Spleen (tissue), 11 donors: ENCODE measurements around the gene DNAH14. TPM values are rescaled to one million over a fixed set of nuclear protein-coding genes. Genes with fewer than 3 reads are reported as not detected.
"Not testable (repeated sequence)": the region's sequence is repeated elsewhere in the genome, so short reads cannot be mapped to it uniquely, and the experiment has no call there.

Experiments
- DNase-seq: peaks from one replicate; pipeline ENCODE4 v3.0.0-alpha.2; 2020
- H3K27ac ChIP-seq, 8 donors: fragments of 200-600 bp; sonication (generic) in 7 of 8; 1 replicate in 4 of 8; 2 replicates in 4 of 8; pipeline versions ENCODE4 v1.5.0 to v1.8.0; 2016 to 2021; ENCODE audit warnings: inconsistent platforms in 4 of 8, mild to moderate bottlenecking in 4 of 8, moderate library complexity in 1 of 8
- H3K27me3 ChIP-seq, 7 donors: fragments of 200-600 bp; sonication (generic) in 6 of 7; replicated peaks in 1 of 7; 1 replicate in 4 of 7; 2 replicates in 3 of 7; pipeline versions ENCODE4 v1.5.0 to v1.8.0; 2016 to 2021; ENCODE audit warnings: inconsistent platforms in 3 of 7, mild to moderate bottlenecking in 1 of 7
- H3K36me3 ChIP-seq, 6 donors: fragments of 200-600 bp; sonication (generic) in 5 of 6; 1 replicate in 4 of 6; 2 replicates in 2 of 6; pipeline versions ENCODE4 v1.5.0 to v1.8.0; 2016 to 2021; ENCODE audit warnings: inconsistent platforms in 2 of 6
- H3K4me1 ChIP-seq, 6 donors: fragments of 200-600 bp; sonication (generic) in 5 of 6; 1 replicate in 3 of 6; 2 replicates in 3 of 6; pipeline versions ENCODE4 v1.5.0 to v1.8.0; 2016 to 2021; ENCODE audit warnings: inconsistent platforms in 3 of 6
- H3K4me3 ChIP-seq, 8 donors: fragments of 200-600 bp; sonication (generic) in 7 of 8; 1 replicate in 4 of 8; 2 replicates in 4 of 8; pipeline versions ENCODE4 v1.5.0 to v1.8.0; 2016 to 2021; ENCODE audit warnings: inconsistent platforms in 4 of 8, mild to moderate bottlenecking in 4 of 8, moderate library complexity in 2 of 8
- H3K9me3 ChIP-seq, 8 donors: fragments of 200-600 bp; sonication (generic) in 7 of 8; 1 replicate in 4 of 8; 2 replicates in 4 of 8; pipeline versions ENCODE4 v1.5.0 to v1.8.0; 2016 to 2021; ENCODE audit warnings: inconsistent platforms in 4 of 8
- POLR2A ChIP-seq, 3 donors: fragments of 450-650 bp; IDR thresholded peaks; one replicate each; pipeline ENCODE4 v1.5.1; 2017; ENCODE audit warnings: antibody characterized with exemption in 3 of 3, mild to moderate bottlenecking in 1 of 3
- POLR2AphosphoS5 ChIP-seq, 3 donors: sonication (generic); formaldehyde crosslinking; IDR thresholded peaks; one replicate each; pipeline ENCODE4 v1.5.1; 2017; ENCODE audit warnings: antibody characterized with exemption in 3 of 3
- WGBS, 5 donors: extraction: QIAGEN DNeasy Blood & Tissue Kit in 3 of 5; methylation state at CpG; one replicate each; pipeline versions ENCODE4 v1.1.5 to v1.1.7; 2013 to 2018; 5-methylcytosine and 5-hydroxymethylcytosine counted together
- intact Hi-C: fragments of 100-400 bp; cut with DNase I; formaldehyde crosslinking; loops from one replicate; pipeline ENCODE4 v1.15.0; 2023; ENCODE audit warnings: low total_unique reads
- polyA plus RNA-seq, 3 donors: library from polyadenylated mRNA; stranded (reverse); fragments of 200-250 nt; gene quantifications; one replicate each; pipeline ENCODE4 v1.2.1, GENCODE V29; 2013
- total RNA-seq, 7 donors: library from RNA; depleted of rRNA in 3 of 7; stranded (reverse); fragments of >200 nt in 3 of 7; fragmentation: NEBNext Ultra II Directional in 4 of 7; extraction: Animal tissue kit (Norgen Biotek cat#: 25700) in 4 of 7; gene quantifications; one replicate each; pipeline versions ENCODE4 v1.1.0 to v1.2.1, GENCODE V29; 2016 to 2021
- TF ChIP-seq, protein P1 (sequence below), 11 experiments: fragments of 200-600 bp in 7 of 11; fragments of 450-650 bp in 4 of 11; sonication (generic) in 4 of 11; IDR thresholded peaks in 8 of 11; conservative IDR thresholded peaks in 3 of 11; 1 replicate in 7 of 11; 2 replicates in 4 of 11; pipeline versions ENCODE4 v1.4.0 to v1.8.0; 2016 to 2021; ENCODE audit warnings: antibody characterized with exemption in 11 of 11, inconsistent platforms in 4 of 11, mild to moderate bottlenecking in 1 of 11
- donor health status: healthy with polysubstance abuse.
- donor health status: DM: no; HTN: no; CAD: no; lungs with moderate emphysema.
- donor health status: DM: no; HTN: no; CAD: no.
- donor health status: Bipolar disorder and iron deficiency.
- donor health status: healthy.
- donor health status: DM: no; HTN: no; CAD: no.
- donor health status: DM: yes; HTN: yes; CAD: no.

DNAH14 gene
- total and polyA plus RNA-seq, 10 donors: 0.70 to 6.4 (median 4.8) TPM

DNA sequence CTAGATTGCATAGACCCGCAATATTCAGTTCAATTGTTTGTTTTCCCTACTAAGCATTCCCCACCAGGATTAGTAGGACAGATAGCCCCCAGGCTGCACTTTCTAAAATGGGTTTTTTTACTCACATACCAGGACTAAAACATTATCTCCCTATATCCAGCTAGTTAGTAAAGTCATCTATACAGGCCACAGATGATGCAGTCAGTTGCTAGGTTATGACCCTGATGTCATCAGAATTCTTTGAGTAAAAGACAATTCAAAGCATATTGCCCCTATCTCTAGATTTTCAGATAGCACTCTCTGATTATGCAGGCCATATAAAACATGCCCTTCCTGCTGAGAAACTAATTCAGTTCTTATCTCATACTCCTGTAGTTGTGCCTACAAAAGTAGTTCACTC is 294.8 kb downstream of the DNAH14 start:
- H3K27ac ChIP-seq: no peak overlapping the region
- no peaks in the 10 kb centered on the region for H3K4me1 ChIP-seq
- intact Hi-C loops: no loop called here
- WGBS, 5 donors: 55 to 100% (median 92%) methylated on average over 1 of the region's 1 CpG
- no peak overlapping the region for H3K4me3 ChIP-seq
- H3K36me3 ChIP-seq: no peaks in the 10 kb centered on the region
- DNase-seq: no peak
- H3K27me3 ChIP-seq: no peaks in the 10 kb centered on the region
- H3K9me3 ChIP-seq: peaks cover 0 to 6% (median 0%) of the 10 kb centered on the region in 8 donors
- no peak for TF ChIP-seq POLR2AphosphoS5 (IDR thresholded peaks at IDR 0.05)

DNA sequence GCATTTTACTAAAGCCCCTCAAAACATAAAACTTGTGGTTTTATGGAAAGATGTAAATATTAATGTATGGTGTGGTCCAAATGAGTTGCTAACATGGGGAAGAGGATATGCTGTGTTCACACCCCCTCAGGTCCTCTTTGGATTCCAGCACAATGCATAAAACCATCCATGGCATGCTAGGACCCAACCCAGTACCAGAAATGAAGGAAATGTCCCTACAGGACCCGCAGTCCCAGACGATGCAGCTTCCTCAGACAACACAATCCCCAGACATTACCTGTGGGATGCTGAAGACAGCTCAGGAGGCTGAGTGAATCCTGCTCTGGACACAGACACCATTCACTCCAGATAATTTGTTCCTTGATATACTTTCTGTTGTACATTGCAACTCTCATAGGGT is 296.2 kb downstream of the DNAH14 start:
- 82 to 98% (median 92%) methylated on average over 2 of the region's 2 CpGs for WGBS, 5 donors
- TF ChIP-seq, protein P1, sequence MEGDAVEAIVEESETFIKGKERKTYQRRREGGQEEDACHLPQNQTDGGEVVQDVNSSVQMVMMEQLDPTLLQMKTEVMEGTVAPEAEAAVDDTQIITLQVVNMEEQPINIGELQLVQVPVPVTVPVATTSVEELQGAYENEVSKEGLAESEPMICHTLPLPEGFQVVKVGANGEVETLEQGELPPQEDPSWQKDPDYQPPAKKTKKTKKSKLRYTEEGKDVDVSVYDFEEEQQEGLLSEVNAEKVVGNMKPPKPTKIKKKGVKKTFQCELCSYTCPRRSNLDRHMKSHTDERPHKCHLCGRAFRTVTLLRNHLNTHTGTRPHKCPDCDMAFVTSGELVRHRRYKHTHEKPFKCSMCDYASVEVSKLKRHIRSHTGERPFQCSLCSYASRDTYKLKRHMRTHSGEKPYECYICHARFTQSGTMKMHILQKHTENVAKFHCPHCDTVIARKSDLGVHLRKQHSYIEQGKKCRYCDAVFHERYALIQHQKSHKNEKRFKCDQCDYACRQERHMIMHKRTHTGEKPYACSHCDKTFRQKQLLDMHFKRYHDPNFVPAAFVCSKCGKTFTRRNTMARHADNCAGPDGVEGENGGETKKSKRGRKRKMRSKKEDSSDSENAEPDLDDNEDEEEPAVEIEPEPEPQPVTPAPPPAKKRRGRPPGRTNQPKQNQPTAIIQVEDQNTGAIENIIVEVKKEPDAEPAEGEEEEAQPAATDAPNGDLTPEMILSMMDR (IDR thresholded peaks at IDR 0.05 in 8 of 11, conservative IDR thresholded peaks at IDR 0.05 in 3 of 11): no peak
- TF ChIP-seq POLR2AphosphoS5 (IDR thresholded peaks at IDR 0.05) (no peak), POLR2A (IDR thresholded peaks at IDR 0.05) (no peak)
- intact Hi-C loops: no loop called here
- H3K4me1 ChIP-seq: no peaks in the 10 kb centered on the region
- H3K9me3 ChIP-seq: peaks cover 0 to 4% (median 0%) of the 10 kb centered on the region in 8 donors
- no peak for DNase-seq
- H3K4me3 ChIP-seq: no peak overlapping the region
- no peaks in the 10 kb centered on the region for H3K27me3 ChIP-seq
- H3K27ac ChIP-seq: no peak overlapping the region
- no peaks in the 10 kb centered on the region for H3K36me3 ChIP-seq

DNA sequence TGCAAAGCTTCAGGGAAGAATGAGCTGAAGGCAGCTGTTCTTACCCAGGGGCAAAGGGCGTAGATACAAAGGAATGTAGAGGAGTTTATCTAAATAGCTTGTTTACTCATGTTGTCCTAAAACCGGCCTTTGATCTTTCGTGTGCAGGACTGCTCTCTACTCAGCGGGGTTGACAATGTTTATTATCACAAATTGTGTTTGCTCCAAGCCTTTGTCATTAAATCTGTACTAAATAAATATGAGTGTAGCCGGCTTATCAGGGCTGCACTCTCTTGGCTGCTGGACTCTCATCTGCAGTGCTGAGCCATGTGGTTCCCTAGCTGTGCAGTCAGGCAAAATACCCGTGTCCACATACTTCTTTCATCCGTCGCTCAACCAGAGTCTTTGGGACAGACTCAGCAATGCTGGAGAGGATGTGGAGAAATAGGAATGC is 299.4 kb downstream of the DNAH14 start:
- peaks cover 0 to 15% (median 1%) of the 10 kb centered on the region in 8 donors for H3K9me3 ChIP-seq
- TF ChIP-seq, protein P1 (IDR thresholded peaks at IDR 0.05 in 8 of 11, conservative IDR thresholded peaks at IDR 0.05 in 3 of 11): no peak
- TF ChIP-seq POLR2A (IDR thresholded peaks at IDR 0.05) (no peak), POLR2AphosphoS5 (IDR thresholded peaks at IDR 0.05) (no peak)
- intact Hi-C loops: no loop called here
- DNase-seq: no peak
- no peaks in the 10 kb centered on the region for H3K27me3 ChIP-seq
- H3K4me3 ChIP-seq: no peak overlapping the region
- H3K36me3 ChIP-seq: no peaks in the 10 kb centered on the region
- WGBS, 5 donors: 84 to 93% (median 88%) methylated on average over 8 of the region's 8 CpGs
- no peaks in the 10 kb centered on the region for H3K4me1 ChIP-seq
- H3K27ac ChIP-seq: no peak overlapping the region

DNA sequence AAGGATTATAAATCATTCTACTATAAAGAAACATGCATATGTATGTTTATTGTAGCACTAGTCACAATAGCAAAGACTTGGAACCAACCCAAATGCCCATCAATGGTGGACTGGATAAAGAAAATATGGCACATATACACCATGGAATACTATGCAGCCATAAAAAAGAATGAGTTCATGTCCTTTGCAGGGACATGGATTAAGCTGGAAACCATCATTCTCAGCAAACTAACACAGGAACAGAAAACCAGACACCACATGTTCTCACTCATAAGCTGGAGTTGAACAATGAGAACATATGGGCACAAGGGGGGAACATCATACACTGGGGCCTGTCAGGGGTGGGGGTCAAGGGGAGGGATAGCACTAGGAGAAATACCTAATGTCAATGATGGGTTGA is 300.0 kb downstream of the DNAH14 start:
- H3K9me3 ChIP-seq: peaks cover 0 to 19% (median 3%) of the 10 kb centered on the region in 8 donors
- not testable (repeated sequence) for H3K27ac ChIP-seq

DNA sequence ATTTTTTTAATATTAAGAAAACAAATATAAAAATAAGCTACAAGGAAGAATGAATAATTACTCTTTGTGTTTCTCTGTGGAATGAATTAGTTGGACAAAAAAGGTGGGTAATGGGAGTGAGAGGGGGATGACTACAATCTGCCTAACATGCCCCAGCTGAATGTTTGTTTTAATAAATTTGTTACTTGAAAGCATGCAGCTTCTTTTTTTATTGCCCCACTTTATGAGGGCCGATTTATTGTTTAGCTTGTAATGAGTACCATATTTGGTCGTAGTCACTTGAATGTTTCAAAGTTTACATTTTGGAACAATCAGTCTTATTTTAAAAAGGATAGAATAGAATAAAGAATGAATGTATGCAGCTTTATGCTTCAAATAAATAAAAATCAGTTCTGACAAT is 301.0 kb downstream of the DNAH14 start:
- Histone ChIP-seq H3K27me3 (no peaks in the 10 kb centered on the region), H3K27ac (no peak overlapping the region), H3K4me3 (no peak overlapping the region), H3K36me3 (no peaks in the 10 kb centered on the region), H3K4me1 (no peaks in the 10 kb centered on the region), H3K9me3 (peaks cover 0 to 19% (median 4%) of the 10 kb centered on the region in 8 donors)
- 54 to 88% (median 85%) methylated on average over 2 of the region's 2 CpGs for WGBS, 5 donors
- TF ChIP-seq, protein P1 (IDR thresholded peaks at IDR 0.05 in 8 of 11, conservative IDR thresholded peaks at IDR 0.05 in 3 of 11): no peak
- no peak for TF ChIP-seq POLR2A (IDR thresholded peaks at IDR 0.05)
- TF ChIP-seq POLR2AphosphoS5 (IDR thresholded peaks at IDR 0.05): no peak
- intact Hi-C loops: no loop called here
- DNase-seq: no peak

More for the DNA sequence above, 300.0 kb downstream of the DNAH14 start:
- DNase-seq, H3K36me3 ChIP-seq, H3K4me1 ChIP-seq, H3K27me3 ChIP-seq, H3K4me3 ChIP-seq, intact Hi-C loops: not testable (repeated sequence)

DNA sequence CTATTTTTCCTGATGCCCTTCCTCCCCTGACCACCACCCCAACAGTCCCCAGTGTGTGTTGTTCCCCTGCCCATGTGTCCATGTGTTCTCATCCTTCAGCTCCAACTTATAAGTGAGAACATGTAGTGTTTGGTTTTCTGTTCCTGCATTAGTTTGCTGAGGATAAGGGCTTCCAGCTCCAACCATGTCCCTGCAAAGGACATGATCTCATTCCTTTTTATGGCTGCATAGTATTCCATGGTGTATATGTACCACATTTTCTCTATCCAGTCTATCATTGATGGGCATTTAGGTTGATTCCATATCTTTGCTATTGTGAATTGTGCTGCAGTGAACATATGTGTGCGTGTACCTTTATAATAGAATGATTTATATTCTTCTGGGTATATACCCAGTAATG is 303.5 kb downstream of the DNAH14 start:
- DNase-seq, H3K4me3 ChIP-seq, H3K36me3 ChIP-seq, H3K27ac ChIP-seq, intact Hi-C loops, H3K4me1 ChIP-seq, H3K27me3 ChIP-seq: not testable (repeated sequence)
- peaks cover 0 to 36% (median 18%) of the 10 kb centered on the region in 8 donors for H3K9me3 ChIP-seq
- 39 to 95% (median 84%) methylated on average over 1 of the region's 1 CpG for WGBS, 5 donors
